ENCODE data around the gene KRT37. TPM values are rescaled to one million over a fixed set of nuclear protein-coding genes. Genes with fewer than 3 reads are reported as not detected.

The KRT37 gene
- total and polyA plus RNA-seq, 5 experiments from 2014 or later: not detected

DNA sequence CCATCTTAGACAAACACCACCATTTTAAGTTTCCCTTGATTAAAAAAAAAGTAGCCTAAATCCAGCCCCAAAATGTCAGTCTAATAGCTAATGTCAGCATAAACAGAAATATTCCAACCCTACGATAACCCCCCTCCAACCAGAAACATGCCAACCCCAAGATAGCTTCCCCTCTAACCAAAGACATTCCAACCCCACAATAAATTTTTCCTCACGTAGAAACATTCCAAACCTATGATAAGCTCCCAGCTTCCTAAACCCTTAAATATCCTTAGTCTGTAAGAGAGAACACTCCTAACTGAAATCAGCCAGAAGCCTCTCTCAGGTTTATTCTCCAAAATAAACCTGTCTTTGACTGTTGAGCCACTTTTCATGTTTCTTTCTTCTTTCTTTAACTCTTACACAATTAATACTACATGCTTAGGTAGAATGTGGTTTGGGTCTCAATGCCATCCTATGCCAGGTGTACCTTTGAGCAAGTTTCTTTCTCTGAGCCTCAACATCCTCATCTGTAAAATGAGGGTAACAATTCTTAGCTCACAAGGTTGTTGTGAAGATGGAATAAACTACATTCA, 26.9 kb upstream of the KRT37 start:
- ATAC-seq (no peak), DNase-seq (no peak)
- Mint-ChIP-seq H3K27ac (peak overlapping the region in 1 of 10 donors; percentile 75), H3K4me3 (no peak overlapping the region), H3K4me1 (peaks cover 0 to 2% (median 0%) of the 10 kb centered on the region in 4 donors), H3K27me3 (peaks cover 2 to 9% (median 5%) of the 10 kb centered on the region in 5 donors), H3K9me3 (no peaks in the 10 kb centered on the region), H3K36me3 (no peaks in the 10 kb centered on the region)
- POLR2A ChIA-PET: no interaction called here

DNA sequence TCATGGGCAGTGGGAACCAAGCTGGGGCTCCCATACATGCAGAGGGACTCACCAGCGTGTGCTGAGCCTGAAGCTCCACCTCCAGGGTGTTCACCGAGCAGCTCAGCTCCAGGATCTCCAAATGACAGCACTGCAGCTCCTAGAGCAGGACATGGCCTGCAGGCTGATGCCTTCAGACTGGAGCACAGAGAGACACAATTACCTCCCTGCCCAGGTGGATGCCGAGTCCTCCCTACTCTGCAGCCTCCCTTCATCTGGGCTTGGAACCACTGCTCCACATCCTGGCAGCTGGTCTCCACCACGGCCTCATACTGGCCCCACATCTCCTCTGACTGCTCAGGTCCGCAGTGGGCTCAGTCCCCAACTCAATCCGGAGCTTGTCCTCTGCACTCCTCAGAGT, 24.6 kb upstream of the KRT37 start:
- H3K4me1 Mint-ChIP-seq: peaks cover 0 to 2% (median 0%) of the 10 kb centered on the region in 4 donors
- H3K9me3 Mint-ChIP-seq: no peaks in the 10 kb centered on the region
- peaks cover 2 to 15% (median 8%) of the 10 kb centered on the region in 5 donors for H3K27me3 Mint-ChIP-seq
- H3K36me3 Mint-ChIP-seq: no peaks in the 10 kb centered on the region
- POLR2A ChIA-PET: no interaction called here
- H3K27ac Mint-ChIP-seq: peak overlapping the region in 1 of 10 donors; percentile 14
- DNase-seq (no peak), ATAC-seq (no peak)
- H3K4me3 Mint-ChIP-seq: no peak overlapping the region

DNA sequence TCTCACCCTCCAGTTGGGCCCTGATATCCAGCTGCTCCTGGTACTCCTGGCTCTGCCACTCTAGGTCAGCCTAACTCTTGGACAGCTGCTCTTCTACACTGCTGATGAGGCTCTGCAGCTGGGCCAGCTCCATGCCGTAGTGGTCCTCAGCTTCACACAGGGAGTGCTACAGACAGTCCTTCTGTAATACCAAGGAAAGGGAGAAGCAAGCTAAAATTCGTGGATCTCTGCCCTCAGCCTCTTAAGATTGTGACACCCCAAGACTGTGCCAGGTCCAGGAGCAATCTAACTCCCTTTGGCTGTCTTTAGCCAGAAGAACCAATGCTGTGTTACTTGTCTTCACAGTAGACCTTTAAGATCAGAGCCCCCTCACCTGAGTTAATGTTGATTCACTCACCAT, 24.1 kb upstream of the KRT37 start:
- Mint-ChIP-seq H3K27ac (peak overlapping the region in 1 of 10 donors; percentile 48), H3K4me3 (no peak overlapping the region), H3K27me3 (peaks cover 2 to 20% (median 8%) of the 10 kb centered on the region in 5 donors), H3K4me1 (peaks cover 0 to 2% (median 0%) of the 10 kb centered on the region in 4 donors), H3K36me3 (no peaks in the 10 kb centered on the region), H3K9me3 (no peaks in the 10 kb centered on the region)
- no peak for ATAC-seq
- DNase-seq: no peak
- POLR2A ChIA-PET: no interaction called here

DNA sequence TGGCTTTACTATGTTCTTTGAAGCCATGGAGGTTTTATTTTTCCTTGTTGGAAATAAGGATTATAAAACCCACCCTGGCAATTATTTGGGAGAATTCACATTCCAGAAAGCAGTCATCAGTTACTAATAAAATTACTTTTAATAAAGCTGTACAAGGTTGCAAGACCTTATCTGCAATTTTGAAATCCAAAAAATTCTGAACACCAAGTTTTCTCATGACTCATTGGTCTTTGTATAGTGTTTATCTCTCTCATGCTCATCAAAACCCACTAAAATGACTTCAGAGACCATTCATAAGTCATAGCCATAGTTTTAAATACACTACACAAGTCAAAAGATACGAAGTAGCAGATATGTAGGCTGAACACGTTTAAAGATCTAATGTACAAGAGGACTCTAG, 22.4 kb upstream of the KRT37 start:
- POLR2A ChIA-PET: no interaction called here
- no peak overlapping the region for H3K27ac Mint-ChIP-seq
- ATAC-seq: no peak

DNA sequence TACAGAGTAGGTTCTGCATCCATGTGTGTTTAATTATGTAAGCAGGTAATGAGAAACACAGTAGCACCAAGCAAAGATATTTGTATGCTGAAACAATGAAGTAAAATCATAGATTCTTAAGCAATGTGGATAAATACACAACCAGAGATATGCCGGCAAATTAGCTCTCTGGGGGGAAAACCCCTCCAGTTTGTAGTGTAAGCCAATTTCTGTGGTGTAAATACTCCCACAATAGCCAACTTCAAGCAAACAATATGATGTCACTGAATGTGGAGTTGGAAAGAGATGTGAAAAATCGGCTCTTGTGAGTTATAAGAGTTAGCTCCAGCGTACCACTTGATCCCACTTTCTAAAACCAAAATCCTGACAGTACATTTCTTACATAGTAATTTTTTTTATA, 20.3 kb upstream of the KRT37 start:
- Mint-ChIP-seq H3K36me3 (no peaks in the 10 kb centered on the region), H3K4me3 (no peak overlapping the region), H3K27ac (peak overlapping the region in 1 of 10 donors; percentile 3), H3K4me1 (peaks cover 0 to 2% (median 0%) of the 10 kb centered on the region in 4 donors), H3K9me3 (no peaks in the 10 kb centered on the region), H3K27me3 (peaks cover 0 to 18% (median 4%) of the 10 kb centered on the region in 5 donors)
- POLR2A ChIA-PET: no interaction called here
- no peak for ATAC-seq
- DNase-seq: no peak

More for the DNA sequence above, 22.4 kb upstream of the KRT37 start:
- DNase-seq: no peak
- Mint-ChIP-seq H3K4me3 (no peak overlapping the region), H3K9me3 (no peaks in the 10 kb centered on the region), H3K36me3 (no peaks in the 10 kb centered on the region), H3K27me3 (peaks cover 2 to 27% (median 8%) of the 10 kb centered on the region in 5 donors), H3K4me1 (peaks cover 0 to 2% (median 0%) of the 10 kb centered on the region in 4 donors)

DNA sequence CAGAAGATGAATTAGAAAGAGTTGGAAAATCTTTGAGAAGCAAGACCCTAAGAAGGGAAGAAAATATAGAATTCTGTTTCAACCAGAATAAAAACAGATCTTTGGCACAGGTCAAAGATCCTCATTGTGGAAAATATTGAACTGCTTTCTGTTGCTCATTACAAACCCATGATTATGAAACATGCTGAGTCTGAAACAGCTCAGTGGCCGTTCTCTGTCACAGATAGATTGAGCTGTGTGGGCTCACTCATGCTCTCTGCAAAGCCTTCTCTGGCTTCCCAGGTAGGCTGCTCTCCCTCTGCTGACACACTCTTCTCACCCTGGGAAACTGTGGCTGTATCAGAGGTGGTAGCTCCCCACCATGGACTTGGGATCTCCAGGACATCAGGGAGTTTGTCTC, 19.8 kb upstream of the KRT37 start:
- peak overlapping the region in 2 of 10 donors; percentile 47 to 53 for H3K27ac Mint-ChIP-seq
- no peaks in the 10 kb centered on the region for H3K36me3 Mint-ChIP-seq
- DNase-seq (no peak), ATAC-seq (no peak)
- peaks cover 0 to 2% (median 0%) of the 10 kb centered on the region in 4 donors for H3K4me1 Mint-ChIP-seq
- H3K9me3 Mint-ChIP-seq: no peaks in the 10 kb centered on the region
- POLR2A ChIA-PET: no interaction called here
- H3K27me3 Mint-ChIP-seq: peaks cover 0 to 18% (median 4%) of the 10 kb centered on the region in 5 donors
- no peak overlapping the region for H3K4me3 Mint-ChIP-seq

DNA sequence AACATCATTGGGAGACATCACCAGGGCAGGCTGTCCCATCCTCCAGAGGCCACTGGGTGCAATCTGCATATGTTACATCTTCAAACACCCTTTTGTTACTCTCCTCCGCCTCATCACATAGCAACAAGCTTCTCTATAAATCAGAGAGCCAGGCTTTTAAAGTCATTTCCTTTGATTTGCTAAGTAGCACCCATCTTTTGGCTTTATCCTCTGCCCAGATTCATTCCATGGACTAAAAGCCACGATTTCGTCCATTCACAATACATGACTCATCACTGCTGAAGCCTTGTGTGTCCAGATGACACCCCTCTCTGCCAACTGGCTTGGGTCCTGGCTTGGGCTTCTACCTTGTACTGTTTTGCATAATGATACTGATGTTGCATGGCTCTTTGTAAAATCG, 18.4 kb upstream of the KRT37 start:
- peak overlapping the region in 1 of 10 donors; percentile 5 for H3K27ac Mint-ChIP-seq
- no peaks in the 10 kb centered on the region for H3K36me3 Mint-ChIP-seq
- peaks cover 0 to 2% (median 0%) of the 10 kb centered on the region in 4 donors for H3K4me1 Mint-ChIP-seq
- peaks cover 0 to 18% (median 4%) of the 10 kb centered on the region in 5 donors for H3K27me3 Mint-ChIP-seq
- H3K4me3 Mint-ChIP-seq: no peak overlapping the region
- DNase-seq: no peak
- no peak for ATAC-seq
- H3K9me3 Mint-ChIP-seq: no peaks in the 10 kb centered on the region
- POLR2A ChIA-PET: no interaction called here

DNA sequence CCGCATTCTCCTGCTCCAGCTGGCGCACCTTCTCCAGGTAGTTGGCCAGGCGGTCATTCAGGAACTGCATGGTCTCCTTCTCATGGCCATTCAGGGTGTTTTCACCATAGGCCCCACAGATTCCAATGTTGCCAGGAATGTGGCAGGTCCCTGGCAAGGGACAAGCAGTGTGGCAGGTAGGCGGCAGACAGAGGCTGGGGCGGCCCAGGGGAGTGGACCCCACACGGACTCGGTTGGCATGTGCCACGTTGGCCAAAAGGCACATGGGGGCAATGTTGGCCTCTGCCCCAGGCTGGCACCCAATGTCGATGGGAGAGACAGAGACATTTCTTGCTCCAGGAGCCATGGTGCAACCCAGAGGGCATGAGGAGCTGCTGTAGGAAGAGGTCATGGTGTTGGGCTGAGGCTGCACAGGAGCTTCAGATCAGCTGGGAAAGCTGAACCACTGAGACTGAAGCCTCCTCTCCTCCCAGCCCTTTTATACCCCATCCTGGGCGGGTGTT, 16.2 kb upstream of the KRT37 start, which contains the start of gene KRT38:
Gene KRT38, minus strand, starts transcription at position 453 of the 503 bp plus-strand sequence. Its CDS starts 62 bp downstream, at position 391.
- no peaks in the 10 kb centered on the region for H3K4me1 Mint-ChIP-seq
- H3K27ac Mint-ChIP-seq: peak within 1 kb of the TSS in 1 of 10 donors; percentile 51
- no peaks in the 10 kb centered on the region for H3K9me3 Mint-ChIP-seq
- ATAC-seq (no peak), DNase-seq (no peak)
- POLR2A ChIA-PET: interaction anchor here (1.0 kb wide), 1 partner anchor 300 kb away, joined by 3 read pairs; no protein-coding TSS in a partner anchor
- no peaks in the 10 kb centered on the region for H3K36me3 Mint-ChIP-seq
- peaks cover 0 to 18% (median 3%) of the 10 kb centered on the region in 5 donors for H3K27me3 Mint-ChIP-seq
- H3K4me3 Mint-ChIP-seq: no peak within 1 kb of the TSS

DNA sequence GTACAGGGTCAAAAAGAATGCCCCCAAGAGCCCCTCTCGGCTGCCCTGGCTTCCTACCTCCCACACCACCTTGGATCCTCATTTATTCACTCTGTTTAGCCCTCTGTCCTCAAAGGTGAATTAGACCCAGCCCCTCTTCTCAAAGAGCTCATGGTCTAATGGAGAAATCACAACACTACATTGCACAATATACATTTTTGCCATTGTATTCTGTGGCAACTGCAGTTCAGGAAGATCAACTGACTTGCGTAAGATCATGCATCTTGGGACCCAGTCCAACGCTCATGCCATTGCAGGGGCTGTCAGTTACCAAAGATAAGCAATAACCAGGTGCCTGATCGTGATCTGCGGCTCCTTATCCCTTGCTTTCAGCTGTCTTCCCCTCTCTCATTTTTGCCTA, 15.0 kb upstream of the KRT37 start:
- Mint-ChIP-seq H3K36me3 (no peaks in the 10 kb centered on the region), H3K4me3 (no peak overlapping the region), H3K27ac (no peak overlapping the region), H3K9me3 (no peaks in the 10 kb centered on the region), H3K27me3 (peaks cover 0 to 16% (median 1%) of the 10 kb centered on the region in 5 donors), H3K4me1 (peaks cover 0 to 10% (median 5%) of the 10 kb centered on the region in 4 donors)
- ATAC-seq (no peak), DNase-seq (no peak)
- POLR2A ChIA-PET: interaction anchor here (1.0 kb wide), 1 partner anchor 299 kb away, joined by 3 read pairs; no protein-coding TSS in a partner anchor

DNA sequence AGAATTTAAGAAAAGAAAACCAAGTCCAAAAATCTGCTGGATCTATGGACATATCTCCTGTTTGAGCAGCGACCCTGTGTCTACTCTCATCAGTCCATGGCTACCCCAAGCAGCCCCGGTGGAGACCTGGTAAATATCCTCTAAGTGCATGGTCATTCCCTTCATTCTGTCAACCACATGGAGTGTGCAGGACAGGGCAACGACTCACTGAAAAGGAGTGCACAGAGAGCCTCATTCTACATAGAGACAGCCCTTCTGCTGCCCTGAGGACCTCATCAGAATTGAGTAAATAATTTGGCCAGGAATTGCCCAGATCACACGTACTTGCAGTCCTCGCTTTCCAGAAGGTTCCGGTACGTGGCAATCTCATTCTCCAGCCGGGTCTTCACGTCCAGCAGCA, 13.4 kb upstream of the KRT37 start:
- DNase-seq (no peak), ATAC-seq (no peak)
- Mint-ChIP-seq H3K27ac (no peak overlapping the region), H3K36me3 (no peaks in the 10 kb centered on the region), H3K4me3 (no peak overlapping the region), H3K4me1 (peaks cover 0 to 15% (median 9%) of the 10 kb centered on the region in 4 donors), H3K9me3 (no peaks in the 10 kb centered on the region), H3K27me3 (peaks cover 0 to 5% (median under 1%) of the 10 kb centered on the region in 5 donors)
- POLR2A ChIA-PET: no interaction called here

DNA sequence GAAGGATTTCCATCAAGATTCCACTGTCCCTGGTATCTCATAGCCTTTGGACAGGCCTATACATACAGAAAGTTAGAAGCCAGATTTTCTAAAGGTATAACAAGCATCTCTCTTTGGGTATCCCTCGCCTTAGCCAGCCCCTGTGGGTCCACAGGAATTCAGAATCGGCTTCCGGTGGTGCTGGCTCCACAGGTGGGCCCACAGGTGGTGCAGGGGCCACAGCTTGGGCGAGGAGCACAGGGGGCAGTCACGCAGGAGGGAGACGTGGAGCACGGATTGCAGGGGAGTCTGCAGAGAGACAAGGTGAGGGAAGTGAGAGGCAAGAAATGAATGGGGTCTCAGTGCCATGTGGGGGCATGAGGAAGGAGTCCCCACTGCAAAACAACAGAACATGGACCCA, 12.9 kb upstream of the KRT37 start:
- no peak overlapping the region for H3K27ac Mint-ChIP-seq
- H3K36me3 Mint-ChIP-seq: no peaks in the 10 kb centered on the region
- peaks cover 0 to 15% (median 9%) of the 10 kb centered on the region in 4 donors for H3K4me1 Mint-ChIP-seq
- no peak for ATAC-seq
- H3K27me3 Mint-ChIP-seq: peaks cover 0 to 5% (median 0%) of the 10 kb centered on the region in 5 donors
- POLR2A ChIA-PET: no interaction called here
- no peak overlapping the region for H3K4me3 Mint-ChIP-seq
- H3K9me3 Mint-ChIP-seq: no peaks in the 10 kb centered on the region
- no peak for DNase-seq

DNA sequence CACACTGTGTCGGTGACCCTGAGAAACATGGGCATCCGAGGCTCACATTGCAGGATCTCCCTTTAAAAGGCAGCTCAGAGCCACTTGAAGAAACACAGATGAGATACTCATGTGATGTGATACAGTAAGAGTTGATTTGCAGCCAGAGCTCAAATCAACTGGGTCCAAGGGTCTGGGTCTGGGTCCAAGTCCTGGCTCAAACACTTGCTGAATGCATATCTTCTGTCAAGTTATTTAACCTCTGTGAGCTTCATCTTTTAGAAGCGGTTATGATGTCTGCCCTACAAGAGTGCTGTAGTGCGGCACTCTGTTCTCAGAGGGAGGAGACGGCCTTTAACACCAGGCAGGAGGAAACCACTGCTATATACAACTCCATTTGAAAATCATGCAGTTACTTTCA, 10.0 kb upstream of the KRT37 start:
- H3K9me3 Mint-ChIP-seq: no peaks in the 10 kb centered on the region
- peaks cover 0 to 3% (median 0%) of the 10 kb centered on the region in 5 donors for H3K27me3 Mint-ChIP-seq
- DNase-seq (peak in 1 of 10 donors; percentile 20), ATAC-seq (no peak)
- H3K27ac Mint-ChIP-seq: peak overlapping the region in 4 of 10 donors; percentile 11 to 47 (median 33)
- POLR2A ChIA-PET: no interaction called here
- no peak overlapping the region for H3K4me3 Mint-ChIP-seq
- H3K36me3 Mint-ChIP-seq: no peaks in the 10 kb centered on the region
- peaks cover 0 to 15% (median 9%) of the 10 kb centered on the region in 4 donors for H3K4me1 Mint-ChIP-seq

DNA sequence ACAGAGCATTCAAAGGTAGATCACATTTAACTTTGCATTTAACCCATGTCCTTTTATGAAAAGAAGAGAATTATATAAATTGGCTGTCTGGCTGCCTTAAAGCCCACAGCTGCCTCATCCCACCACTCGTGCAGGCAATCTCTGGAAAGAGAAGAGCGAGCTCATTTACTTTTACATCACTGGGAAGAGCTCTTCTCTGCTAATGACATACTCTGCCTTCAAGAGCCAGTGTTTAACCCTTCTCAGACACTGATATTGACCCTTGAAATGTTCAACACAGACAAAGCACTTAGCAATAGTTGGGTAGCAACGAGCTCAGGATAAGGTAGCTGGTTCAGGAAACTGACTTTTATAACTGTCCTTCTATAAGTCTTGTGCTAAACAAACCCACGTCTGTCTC, 9.6 kb upstream of the KRT37 start:
- DNase-seq (no peak), ATAC-seq (no peak)
- peaks cover 0 to 3% (median 0%) of the 10 kb centered on the region in 5 donors for H3K27me3 Mint-ChIP-seq
- H3K36me3 Mint-ChIP-seq: no peaks in the 10 kb centered on the region
- peaks cover 0 to 15% (median 9%) of the 10 kb centered on the region in 4 donors for H3K4me1 Mint-ChIP-seq
- peak overlapping the region in 1 of 10 donors; percentile 22 for H3K27ac Mint-ChIP-seq
- H3K4me3 Mint-ChIP-seq: no peak overlapping the region
- POLR2A ChIA-PET: no interaction called here
- no peaks in the 10 kb centered on the region for H3K9me3 Mint-ChIP-seq

Measured in naive thymus-derived CD8-positive, alpha-beta T cell (primary cell).